DOHH2 (cell line): ENCODE data around the gene TNS2.

Experiments
- H3F3A ChIP-seq: fragments of 200-600 bp; sonication (generic), shearing (Covaris generic); 2 replicates; pipeline ENCODE4 v1.6.0; 2016; ENCODE audit warnings: antibody characterized with exemption, mild to moderate bottlenecking; ENCODE audit not compliant: control insufficient read depth, insufficient read depth
- H3K27ac ChIP-seq: fragments of 200-600 bp; sonication (generic); 2 replicates; pipeline ENCODE4 v1.5.1; 2014; ENCODE audit warnings: low read depth, mild to moderate bottlenecking, low read length, moderate library complexity
- H3K27me3 ChIP-seq: fragments of 200-600 bp; sonication (generic); 2 replicates; pipeline ENCODE4 v1.6.1; 2014; ENCODE audit warnings: mild to moderate bottlenecking, low read length, mixed read lengths; ENCODE audit not compliant: control insufficient read depth
- H3K36me3 ChIP-seq: fragments of 200-600 bp; sonication (generic); 2 replicates; pipeline ENCODE4 v1.6.1; 2014; ENCODE audit warnings: mild to moderate bottlenecking, low read length, moderate library complexity, mixed read lengths; ENCODE audit not compliant: control insufficient read depth
- H3K4me1 ChIP-seq: fragments of 200-600 bp; sonication (generic); 2 replicates; pipeline ENCODE4 v1.6.1; 2014; ENCODE audit warnings: mild to moderate bottlenecking, low read length, mixed read lengths; ENCODE audit not compliant: control insufficient read depth
- H3K4me2 ChIP-seq: fragments of 200-600 bp; sonication (generic); 2 replicates; pipeline ENCODE4 v1.6.0; 2014; ENCODE audit warnings: mild to moderate bottlenecking, low read length, moderate library complexity
- H3K4me3 ChIP-seq: fragments of 200-600 bp; sonication (generic); 2 replicates; pipeline ENCODE4 v1.5.1; 2014; ENCODE audit warnings: mild to moderate bottlenecking, low read length, mixed read lengths
- H3K79me2 ChIP-seq: fragments of 200-600 bp; sonication (generic); 2 replicates; pipeline ENCODE4 v1.6.1; 2014; ENCODE audit warnings: mild to moderate bottlenecking, low read length, mixed read lengths; ENCODE audit not compliant: control insufficient read depth
- H3K9me2 ChIP-seq: fragments of 200-600 bp; sonication (generic); replicated peaks from 2 replicates; pipeline ENCODE4 v1.6.1; 2014; ENCODE audit warnings: mild to moderate bottlenecking, low read length, mixed read lengths; ENCODE audit not compliant: control insufficient read depth
- H3K9me3 ChIP-seq: fragments of 200-600 bp; sonication (generic); 2 replicates; pipeline ENCODE4 v1.6.1; 2014; ENCODE audit warnings: antibody characterized with exemption, low read length, mixed read lengths; ENCODE audit not compliant: control insufficient read depth, insufficient read depth
- H4K20me1 ChIP-seq: fragments of 200-600 bp; sonication (generic); 2 replicates; pipeline ENCODE4 v1.6.0; 2014; ENCODE audit warnings: low read depth, mild to moderate bottlenecking, antibody characterized with exemption, low read length, moderate library complexity; ENCODE audit not compliant: control insufficient read depth, insufficient read depth
- CTCF ChIP-seq: fragments of 200-600 bp; sonication (generic); IDR thresholded peaks from one replicate; pipeline ENCODE4 v1.5.1; 2014; ENCODE audit warnings: antibody characterized with exemption, mild to moderate bottlenecking, low read depth, low read length; ENCODE audit not compliant: poor library complexity, severe bottlenecking
- EZH2phosphoT487 ChIP-seq: fragments of 200-600 bp; sonication (generic); IDR thresholded peaks from 2 replicates; pipeline ENCODE4 v1.6.1; 2017; ENCODE audit warnings: borderline replicate concordance, mild to moderate bottlenecking, antibody characterized with exemption, low read length, moderate library complexity, mixed read lengths

The TNS2 gene

DNA sequence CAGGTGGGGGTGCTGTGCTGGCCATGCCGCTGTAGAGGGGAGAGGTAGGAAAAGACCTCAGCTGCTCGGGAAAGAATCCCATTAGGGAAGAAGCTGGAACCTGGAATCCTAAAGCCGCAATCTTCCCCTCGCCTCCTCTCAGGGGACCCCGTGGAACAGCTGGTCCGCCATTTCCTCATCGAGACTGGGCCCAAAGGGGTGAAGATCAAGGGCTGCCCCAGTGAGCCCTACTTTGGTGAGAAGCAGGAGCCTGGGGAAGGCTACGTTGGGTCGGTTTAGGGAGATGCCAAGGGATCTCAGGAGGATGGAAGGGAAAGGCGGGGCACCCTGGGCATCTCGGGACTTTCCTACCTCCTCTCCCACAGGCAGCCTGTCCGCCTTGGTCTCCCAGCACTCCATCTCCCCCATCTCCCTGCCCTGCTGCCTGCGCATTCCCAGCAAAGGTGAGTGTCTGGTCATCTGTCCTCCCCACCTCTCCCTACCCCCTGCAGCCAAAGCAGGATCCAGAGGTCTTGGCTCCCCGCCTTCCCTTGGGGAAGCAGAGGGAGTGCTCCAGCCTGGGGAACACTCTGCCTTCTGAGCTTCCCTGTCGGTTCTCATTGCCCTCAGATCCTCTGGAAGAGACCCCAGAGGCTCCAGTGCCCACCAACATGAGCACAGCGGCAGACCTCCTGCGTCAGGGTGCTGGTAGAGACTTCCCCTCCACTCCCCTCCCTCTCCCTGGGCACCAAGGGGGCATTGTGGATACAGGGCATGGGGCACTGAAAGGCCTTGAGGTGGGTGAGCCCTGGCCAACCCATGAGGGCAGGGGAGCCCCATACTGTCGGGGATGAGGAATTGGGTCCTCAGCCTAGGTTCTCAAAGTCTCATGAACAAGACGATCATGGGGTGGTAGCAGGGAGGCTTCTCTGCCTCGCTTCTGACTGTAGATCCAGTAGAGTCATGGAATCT is 12.4 kb downstream of the TNS2 start:
- no peak overlapping the region for H3K4me2 ChIP-seq
- H3K36me3 ChIP-seq: peaks cover 24% of the 10 kb centered on the region
- H3K9me2 ChIP-seq: no peaks in the 10 kb centered on the region
- H3K27ac ChIP-seq: no peak overlapping the region
- no peak overlapping the region for H3K4me3 ChIP-seq
- no peaks in the 10 kb centered on the region for H3F3A ChIP-seq
- peaks cover 13% of the 10 kb centered on the region for H3K4me1 ChIP-seq
- H3K9me3 ChIP-seq: no peaks in the 10 kb centered on the region
- TF ChIP-seq EZH2phosphoT487 (no peak), CTCF (no peak)
- no peaks in the 10 kb centered on the region for H4K20me1 ChIP-seq
- H3K79me2 ChIP-seq: no peaks in the 10 kb centered on the region
- peaks cover 3% of the 10 kb centered on the region; the same call in 1 of the 2 replicates for H3K27me3 ChIP-seq

- no peak overlapping the region for H3K4me2 ChIP-seq
- TF ChIP-seq EZH2phosphoT487: no peak
- TF ChIP-seq CTCF: no peak
Observed at GRCh38 chr12:53062977-53063707, 13.3 kb downstream of the TNS2 start.

GRCh38 chr12:53063708-53064612 is 14.1 kb downstream of the TNS2 start:
- Histone ChIP-seq H3K27ac (no peak overlapping the region), H3K4me1 (peaks cover 13% of the 10 kb centered on the region), H3K79me2 (no peaks in the 10 kb centered on the region), H3K9me3 (no peaks in the 10 kb centered on the region), H3K4me3 (no peak overlapping the region), H3K9me2 (no peaks in the 10 kb centered on the region), H3F3A (no peaks in the 10 kb centered on the region), H4K20me1 (no peaks in the 10 kb centered on the region), H3K27me3 (no peaks in the 10 kb centered on the region), H3K4me2 (no peak overlapping the region), H3K36me3 (peaks cover 24% of the 10 kb centered on the region)
- TF ChIP-seq EZH2phosphoT487: no peak
- TF ChIP-seq CTCF: no peak

More at GRCh38 chr12:53062977-53063707, 13.3 kb downstream of the TNS2 start:
- Histone ChIP-seq H4K20me1 (no peaks in the 10 kb centered on the region), H3F3A (no peaks in the 10 kb centered on the region), H3K36me3 (peaks cover 24% of the 10 kb centered on the region), H3K79me2 (no peaks in the 10 kb centered on the region), H3K4me1 (peaks cover 13% of the 10 kb centered on the region), H3K27me3 (no peaks in the 10 kb centered on the region), H3K27ac (no peak overlapping the region), H3K9me3 (no peaks in the 10 kb centered on the region), H3K4me3 (no peak overlapping the region), H3K9me2 (no peaks in the 10 kb centered on the region)
